ENCODE data around the gene LIPF.
A peak's percentile ranks its signal among the peaks of the same experiment; 100 is the strongest.

The LIPF gene

GRCh38 chr10:88715517-88715916 is 51.3 kb downstream of the LIPF start:
- no CpG with 5 or more reads among the region's 1 CpG for WGBS, 2 donors (ENCODE audit: extremely low coverage in 2 of 2, insufficient read length in 2 of 2, insufficient replicate concordance in 1 of 2)
- H3K36me3 ChIP-seq (replicated peaks in 1 of 2; ENCODE audit: control insufficient read depth in 2 of 2, insufficient read depth in 2 of 2, low read length in 2 of 2), result no peaks in the 10 kb centered on the region
- H4K8ac ChIP-seq (ENCODE audit: low read depth, low read length), result no peak overlapping the region
- H3K18ac ChIP-seq (ENCODE audit: low read length), result no peak overlapping the region
- no peak overlapping the region for H3K27ac ChIP-seq (replicated peaks; ENCODE audit: low read length)
- H3K9ac ChIP-seq (ENCODE audit: low read depth, low read length, poor library complexity), result no peak overlapping the region
- H2BK120ac ChIP-seq (ENCODE audit: low read depth, low read length), result no peak overlapping the region
- H3K79me1 ChIP-seq (ENCODE audit: low read depth, low read length), result no peaks in the 10 kb centered on the region
- no peak overlapping the region for H3K23ac ChIP-seq (ENCODE audit: low read depth, low read length, poor library complexity)
- H3K4me1 ChIP-seq (ENCODE audit: control insufficient read depth in 2 of 2, insufficient read depth in 1 of 2, low read depth in 1 of 2, low read length in 2 of 2), result no peaks in the 10 kb centered on the region
- no peak overlapping the region for H4K91ac ChIP-seq (ENCODE audit: low read depth, low read length, poor library complexity)
- no peaks in the 10 kb centered on the region for H3K27me3 ChIP-seq (ENCODE audit: control insufficient read depth in 3 of 3, insufficient read depth in 3 of 3, low read depth in 1 of 3, low read length in 3 of 3)
- no peak overlapping the region for H2AK5ac ChIP-seq (ENCODE audit: low read depth, low read length)
- H3K4me3 ChIP-seq (ENCODE audit: low read length in 2 of 2), result no peak overlapping the region
- H2AFZ ChIP-seq (ENCODE audit: low read length), result no peak overlapping the region
- H2BK15ac ChIP-seq (ENCODE audit: low read length), result no peak overlapping the region
- no peak overlapping the region for H2BK5ac ChIP-seq (ENCODE audit: low read length)
- no peak overlapping the region for H3K4ac ChIP-seq (ENCODE audit: low read length)
- no peak for DNase-seq (ENCODE audit: low spot score)
- no peak overlapping the region for H3K4me2 ChIP-seq (ENCODE audit: insufficient read depth, low read length, poor library complexity, severe bottlenecking)
- no peak overlapping the region for H3K14ac ChIP-seq (ENCODE audit: low read length)
- H3K9me3 ChIP-seq (replicated peaks in 1 of 2; ENCODE audit: control insufficient read depth in 2 of 2, insufficient read depth in 1 of 2, low read depth in 1 of 2, low read length in 2 of 2), result no peaks in the 10 kb centered on the region
- H2BK12ac ChIP-seq (ENCODE audit: low read length), result no peak overlapping the region

- H3K27me3 ChIP-seq (ENCODE audit: control insufficient read depth in 3 of 3, insufficient read depth in 3 of 3, low read depth in 1 of 3, low read length in 3 of 3), result no peaks in the 10 kb centered on the region
These were observed 57.1 kb downstream of the LIPF start for GRCh38 chr10:88721392-88721791.

DNA sequence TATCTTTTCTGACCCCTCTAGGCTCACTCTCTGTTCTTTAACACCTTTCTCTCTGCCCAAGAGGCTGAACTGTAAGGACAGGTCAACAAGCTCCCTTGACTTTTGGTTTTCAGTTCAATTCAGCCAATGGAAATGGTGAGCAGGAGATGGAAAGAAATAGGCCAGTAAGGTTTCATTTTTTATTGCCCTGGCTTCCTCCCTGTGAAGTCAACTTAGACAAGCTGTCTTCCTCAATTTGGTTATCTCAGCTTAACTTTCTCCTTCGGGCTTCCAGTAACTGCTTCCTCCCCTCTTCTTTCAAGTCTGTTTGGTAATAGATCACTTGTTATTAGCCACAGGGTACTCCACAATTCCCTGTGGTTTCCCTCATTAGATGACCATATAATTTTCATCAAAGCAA is 61.6 kb downstream of the LIPF start:
- Histone ChIP-seq H3K23ac (ENCODE audit: low read depth, low read length, poor library complexity) (no peak overlapping the region), H3K4me1 (ENCODE audit: control insufficient read depth in 2 of 2, insufficient read depth in 1 of 2, low read depth in 1 of 2, low read length in 2 of 2) (no peaks in the 10 kb centered on the region), H3K18ac (ENCODE audit: low read length) (no peak overlapping the region), H3K79me1 (ENCODE audit: low read depth, low read length) (no peaks in the 10 kb centered on the region), H2BK15ac (ENCODE audit: low read length) (no peak overlapping the region), H3K27me3 (ENCODE audit: control insufficient read depth in 3 of 3, insufficient read depth in 3 of 3, low read depth in 1 of 3, low read length in 3 of 3) (peaks cover 0 to 2% (median 0%) of the 10 kb centered on the region in 3 experiments), H2BK5ac (ENCODE audit: low read length) (no peak overlapping the region), H3K4me3 (ENCODE audit: low read length in 2 of 2) (no peak overlapping the region), H4K8ac (ENCODE audit: low read depth, low read length) (no peak overlapping the region), H3K27ac (replicated peaks; ENCODE audit: low read length) (no peak overlapping the region), H3K9ac (ENCODE audit: low read depth, low read length, poor library complexity) (no peak overlapping the region), H2BK120ac (ENCODE audit: low read depth, low read length) (no peak overlapping the region), H2BK12ac (ENCODE audit: low read length) (no peak overlapping the region), H3K4ac (ENCODE audit: low read length) (no peak overlapping the region), H3K14ac (ENCODE audit: low read length) (no peak overlapping the region), H2AK5ac (ENCODE audit: low read depth, low read length) (no peak overlapping the region), H3K36me3 (replicated peaks in 1 of 2; ENCODE audit: control insufficient read depth in 2 of 2, insufficient read depth in 2 of 2, low read length in 2 of 2) (no peaks in the 10 kb centered on the region), H3K4me2 (ENCODE audit: insufficient read depth, low read length, poor library complexity, severe bottlenecking) (no peak overlapping the region), H4K91ac (ENCODE audit: low read depth, low read length, poor library complexity) (no peak overlapping the region), H2AFZ (ENCODE audit: low read length) (no peak overlapping the region), H3K9me3 (replicated peaks in 1 of 2; ENCODE audit: control insufficient read depth in 2 of 2, insufficient read depth in 1 of 2, low read depth in 1 of 2, low read length in 2 of 2) (no peaks in the 10 kb centered on the region)
- DNase-seq (ENCODE audit: low spot score), result no peak
- WGBS, 2 donors (ENCODE audit: extremely low coverage in 2 of 2, insufficient read length in 2 of 2, insufficient replicate concordance in 1 of 2), result no CpG with 5 or more reads among the region's 1 CpG

More at GRCh38 chr10:88721392-88721791, 57.1 kb downstream of the LIPF start:
- H2BK5ac ChIP-seq (ENCODE audit: low read length), result no peak overlapping the region
- no peak overlapping the region for H4K91ac ChIP-seq (ENCODE audit: low read depth, low read length, poor library complexity)
- no peak overlapping the region for H4K8ac ChIP-seq (ENCODE audit: low read depth, low read length)
- no peak overlapping the region for H2AFZ ChIP-seq (ENCODE audit: low read length)
- H3K23ac ChIP-seq (ENCODE audit: low read depth, low read length, poor library complexity), result no peak overlapping the region
- no peak for DNase-seq (ENCODE audit: low spot score)
- H3K27ac ChIP-seq (replicated peaks; ENCODE audit: low read length), result no peak overlapping the region
- H2BK120ac ChIP-seq (ENCODE audit: low read depth, low read length), result no peak overlapping the region
- no peak overlapping the region for H3K4ac ChIP-seq (ENCODE audit: low read length)
- H2BK15ac ChIP-seq (ENCODE audit: low read length), result no peak overlapping the region
- no peaks in the 10 kb centered on the region for H3K79me1 ChIP-seq (ENCODE audit: low read depth, low read length)
- no peak overlapping the region for H3K9ac ChIP-seq (ENCODE audit: low read depth, low read length, poor library complexity)
- H3K4me1 ChIP-seq (ENCODE audit: control insufficient read depth in 2 of 2, insufficient read depth in 1 of 2, low read depth in 1 of 2, low read length in 2 of 2), result no peaks in the 10 kb centered on the region
- no CpG with 5 or more reads among the region's 4 CpGs for whole genome bisulfite sequencing, 2 donors (ENCODE audit: extremely low coverage in 2 of 2, insufficient read length in 2 of 2, insufficient replicate concordance in 1 of 2)
- H3K36me3 ChIP-seq (replicated peaks in 1 of 2; ENCODE audit: control insufficient read depth in 2 of 2, insufficient read depth in 2 of 2, low read length in 2 of 2), result no peaks in the 10 kb centered on the region
- no peak overlapping the region for H3K14ac ChIP-seq (ENCODE audit: low read length)
- no peak overlapping the region for H3K18ac ChIP-seq (ENCODE audit: low read length)
- no peak overlapping the region for H3K4me2 ChIP-seq (ENCODE audit: insufficient read depth, low read length, poor library complexity, severe bottlenecking)
- no peak overlapping the region for H2BK12ac ChIP-seq (ENCODE audit: low read length)
- no peak overlapping the region for H2AK5ac ChIP-seq (ENCODE audit: low read depth, low read length)
- H3K4me3 ChIP-seq (ENCODE audit: low read length in 2 of 2), result no peak overlapping the region
- no peaks in the 10 kb centered on the region for H3K9me3 ChIP-seq (replicated peaks in 1 of 2; ENCODE audit: control insufficient read depth in 2 of 2, insufficient read depth in 1 of 2, low read depth in 1 of 2, low read length in 2 of 2)

- WGBS, 2 donors (ENCODE audit: extremely low coverage in 2 of 2, insufficient read length in 2 of 2, insufficient replicate concordance in 1 of 2), result no CpG with 5 or more reads among the region's 30 CpGs
- Histone ChIP-seq H2AFZ (ENCODE audit: low read length) (no peak overlapping the region), H3K4me2 (ENCODE audit: insufficient read depth, low read length, poor library complexity, severe bottlenecking) (peak overlapping the region; percentile 26)
These were observed 64.0 kb downstream of the LIPF start for GRCh38 chr10:88728107-88728763.

More at GRCh38 chr10:88728107-88728763, 64.0 kb downstream of the LIPF start:
- H4K91ac ChIP-seq (ENCODE audit: low read depth, low read length, poor library complexity), result no peak overlapping the region
- no peaks in the 10 kb centered on the region for H3K9me3 ChIP-seq (replicated peaks in 1 of 2; ENCODE audit: control insufficient read depth in 2 of 2, insufficient read depth in 1 of 2, low read depth in 1 of 2, low read length in 2 of 2)
- no peaks in the 10 kb centered on the region for H3K79me1 ChIP-seq (ENCODE audit: low read depth, low read length)
- DNase-seq (ENCODE audit: low spot score), result peak; percentile 20
- H2BK15ac ChIP-seq (ENCODE audit: low read length), result no peak overlapping the region
- no peak overlapping the region for H3K14ac ChIP-seq (ENCODE audit: low read length)
- no peak overlapping the region for H2BK5ac ChIP-seq (ENCODE audit: low read length)
- peak overlapping the region; percentile 16 for H3K9ac ChIP-seq (ENCODE audit: low read depth, low read length, poor library complexity)
- H3K4me3 ChIP-seq (ENCODE audit: low read length in 2 of 2), result no peak overlapping the region
- H3K4me1 ChIP-seq (ENCODE audit: control insufficient read depth in 2 of 2, insufficient read depth in 1 of 2, low read depth in 1 of 2, low read length in 2 of 2), result no peaks in the 10 kb centered on the region
- H3K23ac ChIP-seq (ENCODE audit: low read depth, low read length, poor library complexity), result peak overlapping the region; percentile 0
- H3K27ac ChIP-seq (replicated peaks; ENCODE audit: low read length), result no peak overlapping the region
- no peak overlapping the region for H4K8ac ChIP-seq (ENCODE audit: low read depth, low read length)
- no peak overlapping the region for H2BK120ac ChIP-seq (ENCODE audit: low read depth, low read length)
- H3K4ac ChIP-seq (ENCODE audit: low read length), result no peak overlapping the region
- H2BK12ac ChIP-seq (ENCODE audit: low read length), result no peak overlapping the region
- H3K27me3 ChIP-seq (ENCODE audit: control insufficient read depth in 3 of 3, insufficient read depth in 3 of 3, low read depth in 1 of 3, low read length in 3 of 3), result peaks cover 0 to 2% (median 0%) of the 10 kb centered on the region in 3 experiments
- H3K18ac ChIP-seq (ENCODE audit: low read length), result peak overlapping the region; percentile 85
- peak overlapping the region; percentile 24 for H2AK5ac ChIP-seq (ENCODE audit: low read depth, low read length)
- H3K36me3 ChIP-seq (replicated peaks in 1 of 2; ENCODE audit: control insufficient read depth in 2 of 2, insufficient read depth in 2 of 2, low read length in 2 of 2), result no peaks in the 10 kb centered on the region

All from neuronal stem cell (in vitro differentiated cells).